ENCODE results near the gene PLCH1. TPM values are rescaled to one million over a fixed set of nuclear protein-coding genes. Genes with fewer than 3 reads are reported as not detected.

Gene PLCH1
- total and polyA plus RNA-seq, 4 donors, result 0.03 to 1.0 (median 0.22) TPM

GRCh38 chr3:155658006-155658405, 86.9 kb downstream of the PLCH1 start (continued):
- no peak for TF ChIP-seq REST (IDR thresholded peaks at IDR 0.05)
- no peak for TF ChIP-seq HNF4A (conservative IDR thresholded peaks at IDR 0.05)
- TF ChIP-seq RXRA (IDR thresholded peaks at IDR 0.05), result no peak
- no peak for TF ChIP-seq TAF1 (conservative IDR thresholded peaks at IDR 0.05)
- TF ChIP-seq RAD21 (IDR thresholded peaks at IDR 0.05), result no peak

GRCh38 chr3:155657161-155657560, 87.7 kb downstream of the PLCH1 start:
- TF ChIP-seq EGR1 (IDR thresholded peaks at IDR 0.05; ENCODE audit: low read depth in 2 of 2), result no peak
- TF ChIP-seq SP1 (IDR thresholded peaks at IDR 0.05), result no peak
- TF ChIP-seq CTCF (IDR thresholded peaks at IDR 0.05; ENCODE audit: low read depth, low read length, missing input control), result no peak
- no peak for TF ChIP-seq YY1 (IDR thresholded peaks at IDR 0.05)
- TF ChIP-seq ATF3 (IDR thresholded peaks at IDR 0.05), result no peak
- no peak for TF ChIP-seq HNF4G (IDR thresholded peaks at IDR 0.05)
- TF ChIP-seq TAF1 (conservative IDR thresholded peaks at IDR 0.05), result no peak
- TF ChIP-seq FOXA2 (IDR thresholded peaks at IDR 0.05), result no peak
- H3K4me3 ChIP-seq (ENCODE audit: low read depth in 1 of 3, low read length in 3 of 3), result no peak overlapping the region
- 85% methylated on average over 4 of the region's 4 CpGs for WGBS

GRCh38 chr3:155656466-155656865, 88.4 kb downstream of the PLCH1 start:
- no peak overlapping the region for H3K9ac ChIP-seq (ENCODE audit: low read depth in 1 of 2, low read length in 2 of 2)
- no peak overlapping the region for H3K27ac ChIP-seq (ENCODE audit: low read depth in 1 of 2, low read length in 2 of 2)
- 98% methylated on average over 1 of the region's 1 CpG for WGBS
- no peak for DNase-seq (ENCODE audit: low spot score)
- no peaks in the 10 kb centered on the region for H3K9me3 ChIP-seq (ENCODE audit: control insufficient read depth in 4 of 4, low read length in 3 of 4)
- H3K4me1 ChIP-seq (ENCODE audit: control insufficient read depth in 4 of 4, insufficient read depth in 4 of 4, low read length in 3 of 4), result peaks cover 0 to 4% (median 0%) of the 10 kb centered on the region in 4 donors
- H3K36me3 ChIP-seq (ENCODE audit: control insufficient read depth in 4 of 4, insufficient read depth in 3 of 4, low read depth in 1 of 4, low read length in 3 of 4), result no peaks in the 10 kb centered on the region
- H3K27me3 ChIP-seq (ENCODE audit: control insufficient read depth in 4 of 4, insufficient read depth in 4 of 4, low read length in 3 of 4), result no peaks in the 10 kb centered on the region
- no peak overlapping the region for H3K4me3 ChIP-seq (ENCODE audit: low read depth in 1 of 3, low read length in 3 of 3)
- TF ChIP-seq EGR1 (IDR thresholded peaks at IDR 0.05; ENCODE audit: low read depth in 2 of 2) (no peak), TAF1 (conservative IDR thresholded peaks at IDR 0.05) (no peak), RAD21 (IDR thresholded peaks at IDR 0.05) (no peak), GABPA (IDR thresholded peaks at IDR 0.05 in 1 of 2, conservative IDR thresholded peaks at IDR 0.05 in 1 of 2) (no peak), CTCF (IDR thresholded peaks at IDR 0.05; ENCODE audit: low read depth, low read length, missing input control) (no peak), FOXA2 (IDR thresholded peaks at IDR 0.05) (no peak), ATF3 (IDR thresholded peaks at IDR 0.05) (no peak), MAX (IDR thresholded peaks at IDR 0.05) (no peak), SP1 (IDR thresholded peaks at IDR 0.05) (no peak), REST (IDR thresholded peaks at IDR 0.05) (no peak), JUND (IDR thresholded peaks at IDR 0.05) (no peak), RXRA (IDR thresholded peaks at IDR 0.05) (no peak), HNF4A (conservative IDR thresholded peaks at IDR 0.05) (no peak), HNF4G (IDR thresholded peaks at IDR 0.05) (no peak), NR2F2 (IDR thresholded peaks at IDR 0.05) (no peak), FOXA1 (IDR thresholded peaks at IDR 0.05) (no peak)

More at GRCh38 chr3:155657161-155657560, 87.7 kb downstream of the PLCH1 start:
- no peaks in the 10 kb centered on the region for H3K27me3 ChIP-seq (ENCODE audit: control insufficient read depth in 4 of 4, insufficient read depth in 4 of 4, low read length in 3 of 4)
- peaks cover 0 to under 1% (median 0%) of the 10 kb centered on the region in 4 donors for H3K4me1 ChIP-seq (ENCODE audit: control insufficient read depth in 4 of 4, insufficient read depth in 4 of 4, low read length in 3 of 4)
- no peaks in the 10 kb centered on the region for H3K36me3 ChIP-seq (ENCODE audit: control insufficient read depth in 4 of 4, insufficient read depth in 3 of 4, low read depth in 1 of 4, low read length in 3 of 4)
- no peaks in the 10 kb centered on the region for H3K9me3 ChIP-seq (ENCODE audit: control insufficient read depth in 4 of 4, low read length in 3 of 4)
- H3K27ac ChIP-seq (ENCODE audit: low read depth in 1 of 2, low read length in 2 of 2), result no peak overlapping the region
- DNase-seq (ENCODE audit: low spot score), result no peak
- no peak overlapping the region for H3K9ac ChIP-seq (ENCODE audit: low read depth in 1 of 2, low read length in 2 of 2)
